Stimulated activated CD8-positive, alpha-beta memory T cell treated with anti-CD3 and anti-CD28 coated beads, Interleukin-15, amount 100 ng/mL, for 24 hours (primary cell): ENCODE results near the gene CNIH4.
"Not testable (repeated sequence)": the region's sequence is repeated elsewhere in the genome, so short reads cannot be mapped to it uniquely, and the experiment has no call there.

Experiments used
- DNase-seq: peaks from one replicate; pipeline ENCODE4 v3.0.0-alpha.2; 2020; ENCODE audit warnings: low read depth

The CNIH4 gene

GRCh38 chr1:224402472-224403036, 45.9 kb downstream of the CNIH4 start:
- no peak for DNase-seq

- DNase-seq, result no peak
These were observed 48.4 kb downstream of the CNIH4 start for GRCh38 chr1:224404916-224405603.

GRCh38 chr1:224405604-224405970, 48.9 kb downstream of the CNIH4 start:
- no peak for DNase-seq

GRCh38 chr1:224406216-224406615, 49.5 kb downstream of the CNIH4 start:
- DNase-seq, result no peak

GRCh38 chr1:224407571-224408293, 51.1 kb downstream of the CNIH4 start:
- DNase-seq, result no peak

GRCh38 chr1:224408294-224408590, 51.6 kb downstream of the CNIH4 start:
- no peak for DNase-seq

GRCh38 chr1:224411766-224412165, 55.1 kb downstream of the CNIH4 start:
- no peak for DNase-seq

- no peak for DNase-seq
These were observed 63.4 kb downstream of the CNIH4 start for GRCh38 chr1:224420106-224420505.

GRCh38 chr1:224425279-224425884, 68.7 kb downstream of the CNIH4 start:
- no peak for DNase-seq

GRCh38 chr1:224426869-224427268, 70.2 kb downstream of the CNIH4 start:
- not testable (repeated sequence) for DNase-seq

GRCh38 chr1:224427346-224427745, 70.7 kb downstream of the CNIH4 start:
- DNase-seq, result no peak

GRCh38 chr1:224428713-224429112, 72.0 kb downstream of the CNIH4 start:
- not testable (repeated sequence) for DNase-seq
